ENCODE measurements around the gene MARCHF6.
"Not testable (repeated sequence)": the region's sequence is repeated elsewhere in the genome, so short reads cannot be mapped to it uniquely, and the experiment has no call there.

MARCHF6 gene

GRCh38 chr5:10353241-10354047 is at the start of gene MARCHF6:
Gene MARCHF6 (plus strand): TSS chr5:10353695. CDS start chr5:10353899, 204 bp downstream.
- peak; percentile 91 for DNase-seq (ENCODE audit: low spot score)

- DNase-seq (ENCODE audit: low spot score), result no peak
Observed at GRCh38 chr5:10303699-10304170, 49.8 kb upstream of the MARCHF6 start.

GRCh38 chr5:10304932-10305331 is 48.6 kb upstream of the MARCHF6 start:
- DNase-seq (ENCODE audit: low spot score), result no peak

- DNase-seq (ENCODE audit: low spot score), result no peak
Observed at GRCh38 chr5:10306114-10306513, 47.4 kb upstream of the MARCHF6 start.

GRCh38 chr5:10306806-10307205 is 46.7 kb upstream of the MARCHF6 start:
- DNase-seq (ENCODE audit: low spot score), result no peak

- DNase-seq (ENCODE audit: low spot score), result peak; percentile 57
Observed at GRCh38 chr5:10307206-10308148, 46.0 kb upstream of the MARCHF6 start, which contains the start of gene CMBL. Gene CMBL (minus strand): TSS chr5:10307902. CDS start chr5:10290762, 17,140 bp downstream.

- DNase-seq (ENCODE audit: low spot score), result no peak
Observed at GRCh38 chr5:10308844-10309243, 44.7 kb upstream of the MARCHF6 start.

GRCh38 chr5:10310066-10310779 is 43.3 kb upstream of the MARCHF6 start:
- no peak for DNase-seq (ENCODE audit: low spot score)

GRCh38 chr5:10310835-10311570 is 42.5 kb upstream of the MARCHF6 start:
- DNase-seq (ENCODE audit: low spot score), result not testable (repeated sequence)

- no peak for DNase-seq (ENCODE audit: low spot score)
Observed at GRCh38 chr5:10311595-10312425, 41.7 kb upstream of the MARCHF6 start.

GRCh38 chr5:10315201-10315600 is 38.3 kb upstream of the MARCHF6 start:
- DNase-seq (ENCODE audit: low spot score), result no peak

- DNase-seq (ENCODE audit: low spot score), result no peak
Observed at GRCh38 chr5:10315824-10316509, 37.5 kb upstream of the MARCHF6 start.

- no peak for DNase-seq (ENCODE audit: low spot score)
Observed at GRCh38 chr5:10317825-10318682, 35.4 kb upstream of the MARCHF6 start.

GRCh38 chr5:10319202-10319851 is 34.2 kb upstream of the MARCHF6 start:
- no peak for DNase-seq (ENCODE audit: low spot score)

- DNase-seq (ENCODE audit: low spot score), result no peak
Observed at GRCh38 chr5:10320793-10321192, 32.7 kb upstream of the MARCHF6 start.

GRCh38 chr5:10321882-10322281 is 31.6 kb upstream of the MARCHF6 start:
- no peak for DNase-seq (ENCODE audit: low spot score)

- DNase-seq (ENCODE audit: low spot score), result no peak
Observed at GRCh38 chr5:10323588-10324488, 29.7 kb upstream of the MARCHF6 start.
